Breast epithelium (tissue), 3 donors: ENCODE results near the gene PIF1.

ENCODE experiments used
- POLR2A ChIP-seq: fragments of 450-650 bp; IDR thresholded peaks from one replicate; pipeline ENCODE4 v1.6.1; 2016; ENCODE audit warnings: antibody characterized with exemption, mild to moderate bottlenecking, moderate library complexity
- TF ChIP-seq, protein P1 (sequence below), 3 donors: fragments of 450-650 bp; IDR thresholded peaks; one replicate each; pipeline ENCODE4 v1.5.1; 2016 to 2017; ENCODE audit warnings: antibody characterized with exemption in 3 of 3, mild to moderate bottlenecking in 3 of 3, moderate library complexity in 3 of 3

DNA sequence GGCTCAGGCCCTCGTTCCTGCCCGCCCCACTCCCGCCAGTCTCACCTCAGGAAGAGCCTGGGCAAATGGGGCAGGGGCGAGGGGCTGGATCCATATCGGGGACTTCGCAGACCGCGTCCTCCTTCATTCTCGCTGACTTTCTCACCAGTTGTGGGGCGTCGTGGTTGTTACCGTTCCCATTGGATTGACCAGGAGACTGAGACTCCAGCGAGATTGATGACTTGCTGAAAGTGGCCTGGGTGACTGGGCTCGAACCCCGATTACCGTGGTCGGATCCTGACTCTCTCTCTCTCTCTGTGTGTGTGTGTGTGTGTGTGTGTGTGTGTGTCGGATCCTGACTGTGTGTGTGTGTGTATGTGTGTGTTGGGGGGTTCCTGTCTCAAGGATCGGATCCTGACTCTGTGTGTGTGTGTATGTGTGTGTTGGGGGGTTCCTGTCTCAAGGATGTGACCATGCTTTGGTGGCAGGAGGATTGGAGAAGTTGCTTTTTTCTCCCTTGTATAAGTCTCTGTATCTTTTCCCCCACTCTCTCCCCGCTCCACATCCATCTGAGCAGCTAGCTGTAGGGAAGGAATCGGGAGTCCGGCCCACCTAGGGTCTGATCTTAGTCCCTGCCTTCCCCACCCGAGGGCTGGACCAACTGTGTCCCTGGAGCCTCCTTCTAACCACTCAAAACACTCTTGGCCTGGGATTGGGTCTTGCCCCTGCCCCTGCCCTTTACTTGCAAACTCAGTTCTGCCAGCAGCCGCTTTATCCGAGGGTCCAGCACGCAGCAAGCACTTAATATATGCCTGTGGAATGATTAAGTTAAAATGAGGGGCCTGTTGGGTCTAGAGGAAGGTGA lies 16.9 kb upstream of the PIF1 start:
- TF ChIP-seq, protein P1, sequence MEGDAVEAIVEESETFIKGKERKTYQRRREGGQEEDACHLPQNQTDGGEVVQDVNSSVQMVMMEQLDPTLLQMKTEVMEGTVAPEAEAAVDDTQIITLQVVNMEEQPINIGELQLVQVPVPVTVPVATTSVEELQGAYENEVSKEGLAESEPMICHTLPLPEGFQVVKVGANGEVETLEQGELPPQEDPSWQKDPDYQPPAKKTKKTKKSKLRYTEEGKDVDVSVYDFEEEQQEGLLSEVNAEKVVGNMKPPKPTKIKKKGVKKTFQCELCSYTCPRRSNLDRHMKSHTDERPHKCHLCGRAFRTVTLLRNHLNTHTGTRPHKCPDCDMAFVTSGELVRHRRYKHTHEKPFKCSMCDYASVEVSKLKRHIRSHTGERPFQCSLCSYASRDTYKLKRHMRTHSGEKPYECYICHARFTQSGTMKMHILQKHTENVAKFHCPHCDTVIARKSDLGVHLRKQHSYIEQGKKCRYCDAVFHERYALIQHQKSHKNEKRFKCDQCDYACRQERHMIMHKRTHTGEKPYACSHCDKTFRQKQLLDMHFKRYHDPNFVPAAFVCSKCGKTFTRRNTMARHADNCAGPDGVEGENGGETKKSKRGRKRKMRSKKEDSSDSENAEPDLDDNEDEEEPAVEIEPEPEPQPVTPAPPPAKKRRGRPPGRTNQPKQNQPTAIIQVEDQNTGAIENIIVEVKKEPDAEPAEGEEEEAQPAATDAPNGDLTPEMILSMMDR (IDR thresholded peaks at IDR 0.05) = no peak
- TF ChIP-seq POLR2A = no peak
